Left renal cortex interstitium (tissue), 4 donors: ENCODE data around the gene NXPE1. TPM values are rescaled to one million over a fixed set of nuclear protein-coding genes. Genes with fewer than 3 reads are reported as not detected.
"Not testable (repeated sequence)": the region's sequence is repeated elsewhere in the genome, so short reads cannot be mapped to it uniquely, and the experiment has no call there.

ENCODE experiments used
- DNase-seq, 4 donors: peaks; one replicate each; pipeline ENCODE4 v3.0.0-alpha.2; 2013; ENCODE audit warnings: low read depth in 4 of 4, low spot score in 2 of 4, missing footprints in 1 of 4
- polyA plus RNA-seq, 4 donors: library from polyadenylated mRNA; unstranded; fragments of 120-200 nt; gene quantifications; one replicate each; pipeline ENCODE4 v1.2.1, GENCODE V29; 2013; ENCODE audit not compliant: insufficient read length in 4 of 4

NXPE1 gene
- polyA plus RNA-seq: under 1 TPM in 1 of 4 donors, not detected in 3; 0.13 TPM

GRCh38 chr11:114559425-114560310 is at the start of gene NXPE1:
Gene NXPE1 (minus strand): TSS chr11:114559881. CDS start chr11:114551201, 8,680 bp downstream.
- no peak for DNase-seq

- DNase-seq: no peak
These were observed 49.7 kb upstream of the NXPE1 start for GRCh38 chr11:114609429-114609828.

- DNase-seq: not testable (repeated sequence)
These were observed 48.9 kb upstream of the NXPE1 start for GRCh38 chr11:114608605-114609004.

GRCh38 chr11:114607753-114608459 is 48.2 kb upstream of the NXPE1 start:
- DNase-seq: no peak

- not testable (repeated sequence) for DNase-seq
These were observed 47.1 kb upstream of the NXPE1 start for GRCh38 chr11:114606802-114607075.

- no peak for DNase-seq
These were observed 46.5 kb upstream of the NXPE1 start for GRCh38 chr11:114606003-114606801.

- no peak for DNase-seq
These were observed 45.7 kb upstream of the NXPE1 start for GRCh38 chr11:114605370-114605769.

GRCh38 chr11:114604886-114605285 is 45.2 kb upstream of the NXPE1 start:
- DNase-seq: no peak

GRCh38 chr11:114604179-114604813 is 44.6 kb upstream of the NXPE1 start:
- no peak for DNase-seq

- not testable (repeated sequence) for DNase-seq
These were observed 43.5 kb upstream of the NXPE1 start for GRCh38 chr11:114603151-114603550.

GRCh38 chr11:114598461-114598860 is 38.8 kb upstream of the NXPE1 start:
- no peak for DNase-seq

GRCh38 chr11:114596175-114596919 is 36.7 kb upstream of the NXPE1 start:
- DNase-seq: no peak

- no peak for DNase-seq
These were observed 35.9 kb upstream of the NXPE1 start, which contains the start of gene NXPE4 for GRCh38 chr11:114595571-114595970. Gene NXPE4 (minus strand): TSS chr11:114595786. CDS start chr11:114594759, 1,027 bp downstream.

- DNase-seq: no peak
These were observed 35.0 kb upstream of the NXPE1 start for GRCh38 chr11:114594703-114595102.

GRCh38 chr11:114587398-114587953 is 27.8 kb upstream of the NXPE1 start:
- DNase-seq: no peak

- DNase-seq: no peak
These were observed 27.1 kb upstream of the NXPE1 start for GRCh38 chr11:114586797-114587196.

GRCh38 chr11:114571712-114572111 is 12.0 kb upstream of the NXPE1 start:
- DNase-seq: no peak

- DNase-seq: no peak
These were observed 10.1 kb upstream of the NXPE1 start for GRCh38 chr11:114569801-114570200.

GRCh38 chr11:114566276-114566675 is 6.6 kb upstream of the NXPE1 start:
- DNase-seq: no peak
